Activated CD4-positive, alpha-beta T cell treated with anti-CD3 and anti-CD28 coated beads for 1 hour (primary cell): ENCODE measurements around the gene CGNL1.

Experiments
- DNase-seq: peaks from one replicate; pipeline ENCODE4 v3.0.0-alpha.2; 2020

Gene CGNL1

DNA sequence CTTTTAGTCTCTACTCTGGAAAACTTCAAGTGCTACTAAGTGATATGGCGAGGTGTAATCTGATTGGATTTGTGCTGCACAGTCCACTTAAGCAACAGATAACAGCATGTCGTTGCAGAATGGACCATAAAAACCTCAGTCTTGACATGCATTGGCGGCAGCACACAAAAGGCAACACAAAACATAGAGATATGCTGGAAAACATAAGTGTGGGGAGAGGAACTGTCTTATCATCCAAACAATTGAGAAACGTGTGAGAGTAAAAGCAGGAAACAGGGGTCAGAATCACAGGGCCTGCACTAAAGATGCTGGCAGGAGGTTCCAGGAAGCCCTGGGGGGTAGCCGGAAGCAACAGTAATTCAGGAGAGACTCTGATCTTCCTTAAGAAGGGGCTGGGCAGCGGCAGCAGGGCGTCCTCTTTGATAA, 82.1 kb downstream of the CGNL1 start:
- no peak for DNase-seq

DNA sequence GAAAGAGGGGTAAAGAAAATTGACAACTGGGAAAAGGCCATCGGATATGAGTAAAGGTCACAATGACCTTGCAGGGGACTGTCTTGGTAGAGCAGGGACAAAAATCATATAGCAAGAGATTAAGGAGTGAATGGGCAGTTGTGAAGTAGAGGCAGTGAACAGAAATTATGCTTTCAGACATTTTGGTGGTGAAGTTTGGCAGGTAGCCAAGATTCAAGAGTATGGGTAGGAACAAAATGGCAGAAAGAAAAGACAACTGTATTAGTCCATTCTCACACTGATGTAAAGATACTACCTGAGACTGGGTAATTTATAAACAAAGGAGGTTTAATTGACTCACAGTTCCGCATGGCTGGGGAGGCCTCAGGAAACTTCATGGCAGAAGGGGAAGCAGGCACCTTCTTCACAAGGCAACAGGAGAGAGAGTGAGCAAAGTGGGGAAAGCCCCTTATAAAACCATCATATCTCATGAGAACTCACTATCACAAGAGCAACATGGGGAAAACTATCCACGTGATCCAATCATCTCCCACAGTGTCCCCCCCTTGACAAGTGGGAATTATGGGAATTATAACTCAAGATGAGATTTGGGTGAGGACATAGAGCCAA, 84.0 kb downstream of the CGNL1 start:
- DNase-seq, result no peak

DNA sequence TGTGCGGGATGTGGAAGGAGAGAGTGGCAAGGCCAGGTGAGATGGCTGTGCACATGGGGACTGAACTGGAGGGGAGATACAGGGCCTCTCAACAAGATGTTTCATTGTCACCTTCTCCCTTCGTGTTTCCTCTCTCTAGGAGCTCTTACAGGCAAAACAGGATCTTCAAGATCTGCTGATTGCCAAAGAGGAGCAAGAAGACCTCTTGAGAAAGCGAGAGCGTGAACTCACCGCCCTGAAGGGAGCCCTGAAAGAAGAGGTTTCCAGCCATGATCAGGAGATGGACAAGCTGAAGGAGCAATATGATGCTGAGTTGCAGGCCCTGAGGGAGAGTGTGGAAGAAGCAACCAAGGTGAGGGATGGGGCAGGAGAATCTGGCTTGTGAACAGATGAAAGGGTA, 85.2 kb downstream of the CGNL1 start:
- no peak for DNase-seq

DNA sequence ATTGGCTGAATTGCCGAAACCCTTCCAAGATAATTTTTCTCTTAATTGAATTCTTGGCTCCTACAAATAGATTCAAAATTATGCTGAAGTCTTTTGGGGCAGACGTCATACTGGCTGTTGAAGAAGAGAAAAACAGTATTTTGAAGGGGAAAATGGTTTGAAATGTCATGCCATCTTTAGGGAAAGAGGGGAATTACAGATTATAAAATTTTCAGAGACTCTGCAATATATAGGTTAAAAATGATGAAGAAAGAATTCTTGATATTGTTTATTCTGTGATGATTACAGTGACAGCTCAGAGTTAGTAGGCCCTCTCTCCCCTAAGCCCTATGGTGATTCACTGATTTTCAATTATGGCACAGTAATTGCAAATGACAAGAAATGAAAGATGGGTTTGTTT, 86.1 kb downstream of the CGNL1 start:
- DNase-seq, result no peak

DNA sequence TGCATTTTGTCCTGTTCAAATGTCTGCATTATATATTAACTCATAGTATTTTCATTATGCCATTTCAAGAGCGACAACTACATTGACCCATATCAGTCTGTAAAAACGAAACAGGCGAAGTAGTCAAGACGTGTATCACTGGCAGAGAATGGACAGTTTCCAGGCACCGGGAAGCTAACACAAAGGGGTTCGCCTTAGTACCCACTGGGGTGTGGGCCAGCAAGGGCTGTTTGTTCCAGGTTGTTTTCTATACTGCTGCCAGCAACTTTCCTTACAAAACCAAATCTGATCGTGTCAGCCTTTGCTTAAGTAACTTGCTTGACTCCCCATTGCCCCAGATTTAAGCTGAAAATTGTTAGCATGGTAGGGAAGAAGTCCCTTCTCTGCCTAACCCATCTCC, 87.1 kb downstream of the CGNL1 start:
- DNase-seq, result no peak

DNA sequence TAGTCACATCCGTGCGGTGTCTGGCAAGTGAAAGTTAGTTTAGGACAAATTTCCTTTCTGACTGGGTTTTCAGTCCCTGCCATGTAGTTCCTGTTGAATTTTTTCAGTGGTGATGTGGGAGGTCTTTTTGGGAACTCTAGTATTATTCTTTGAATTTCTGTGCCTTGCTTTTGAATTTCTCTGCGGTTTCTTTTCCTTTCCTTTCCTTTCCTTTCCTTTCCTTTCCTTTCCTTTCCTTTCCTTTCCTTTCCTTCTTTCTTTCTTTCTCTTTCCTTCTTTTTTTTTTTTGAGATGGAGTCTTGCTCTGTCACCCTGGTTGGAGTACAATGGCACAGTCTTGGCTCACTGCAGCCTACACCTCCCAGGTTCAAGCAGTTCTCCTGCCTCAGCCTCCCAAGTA, 88.2 kb downstream of the CGNL1 start:
- no peak for DNase-seq

DNA sequence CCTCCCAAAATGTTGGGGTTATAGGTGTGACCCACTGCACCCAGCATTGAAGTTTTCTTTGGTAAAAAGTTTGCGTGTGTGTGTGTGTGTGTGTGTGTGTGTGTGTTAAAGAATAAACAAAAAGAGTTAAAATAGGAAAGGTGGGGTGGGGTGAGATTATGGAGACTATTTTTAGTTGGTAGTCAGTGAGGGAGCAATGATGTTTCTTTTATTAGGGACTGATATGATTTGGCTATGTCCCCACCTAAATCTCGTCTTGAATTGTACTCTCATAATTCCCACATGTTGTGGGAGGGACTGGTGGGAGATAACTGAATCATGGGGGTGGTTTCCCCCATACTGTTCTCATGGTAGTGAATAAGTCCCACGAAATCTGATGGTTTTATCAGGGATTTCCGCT, 92.2 kb downstream of the CGNL1 start:
- DNase-seq, result no peak

DNA sequence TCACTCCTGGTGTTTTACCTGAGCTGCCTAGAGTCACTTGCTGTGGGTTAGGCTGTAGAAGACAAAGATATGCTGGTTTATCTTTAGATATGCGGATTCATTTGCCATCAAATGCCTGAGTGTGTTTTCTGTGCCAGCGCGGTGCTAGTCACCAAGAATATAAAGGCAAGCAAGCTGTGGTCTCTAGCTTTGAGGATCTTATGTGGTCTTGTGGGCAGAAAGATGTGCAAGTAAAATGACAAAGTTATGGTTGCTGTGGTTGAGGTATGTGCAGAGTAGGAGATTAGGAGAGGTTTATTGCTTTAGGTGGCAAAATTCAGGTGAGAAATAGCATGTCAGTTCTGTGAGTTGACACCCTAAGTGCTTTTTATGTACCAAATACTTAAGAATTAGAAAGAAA, 94.2 kb downstream of the CGNL1 start:
- no peak for DNase-seq

DNA sequence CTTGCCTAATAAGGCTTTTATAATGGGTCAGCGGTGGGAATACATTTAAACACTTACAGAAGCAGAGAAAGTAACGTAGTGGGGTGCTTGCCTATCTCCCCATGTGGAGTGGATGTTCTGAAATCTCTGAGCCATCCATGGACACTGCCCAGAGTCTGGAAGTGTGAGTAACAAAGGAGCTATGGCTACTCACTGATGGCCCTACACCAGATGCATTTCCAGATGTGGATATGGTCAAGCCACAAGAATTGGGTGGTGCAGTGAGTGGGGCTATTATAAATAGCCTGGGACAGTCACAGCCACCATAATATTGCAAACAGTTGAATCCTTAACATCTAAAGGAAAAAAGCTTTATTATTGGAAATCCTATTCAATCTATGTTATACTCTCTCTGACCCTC, 96.6 kb downstream of the CGNL1 start:
- DNase-seq, result no peak

DNA sequence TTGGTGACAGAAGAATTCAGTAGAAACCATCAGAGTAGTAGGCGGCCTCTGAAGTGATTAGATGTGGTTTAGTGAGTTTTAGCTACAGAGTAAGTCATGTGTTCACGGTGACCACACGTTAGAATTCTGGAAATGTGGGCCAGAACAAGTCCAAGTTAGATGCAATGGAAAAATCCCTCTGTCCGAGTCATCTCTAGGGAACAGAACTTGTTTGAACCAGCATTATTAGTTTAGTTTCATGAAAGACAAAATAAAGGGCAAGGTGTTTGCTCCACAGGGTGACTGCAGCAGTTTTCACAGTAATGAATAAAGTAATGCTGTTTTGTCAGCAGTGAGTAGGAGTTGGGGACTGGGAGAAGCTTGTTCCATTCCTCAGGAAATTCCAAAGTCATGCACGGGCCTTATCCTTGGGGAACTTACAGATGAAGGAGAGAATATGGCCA, 100.2 kb downstream of the CGNL1 start:
- DNase-seq, result no peak

DNA sequence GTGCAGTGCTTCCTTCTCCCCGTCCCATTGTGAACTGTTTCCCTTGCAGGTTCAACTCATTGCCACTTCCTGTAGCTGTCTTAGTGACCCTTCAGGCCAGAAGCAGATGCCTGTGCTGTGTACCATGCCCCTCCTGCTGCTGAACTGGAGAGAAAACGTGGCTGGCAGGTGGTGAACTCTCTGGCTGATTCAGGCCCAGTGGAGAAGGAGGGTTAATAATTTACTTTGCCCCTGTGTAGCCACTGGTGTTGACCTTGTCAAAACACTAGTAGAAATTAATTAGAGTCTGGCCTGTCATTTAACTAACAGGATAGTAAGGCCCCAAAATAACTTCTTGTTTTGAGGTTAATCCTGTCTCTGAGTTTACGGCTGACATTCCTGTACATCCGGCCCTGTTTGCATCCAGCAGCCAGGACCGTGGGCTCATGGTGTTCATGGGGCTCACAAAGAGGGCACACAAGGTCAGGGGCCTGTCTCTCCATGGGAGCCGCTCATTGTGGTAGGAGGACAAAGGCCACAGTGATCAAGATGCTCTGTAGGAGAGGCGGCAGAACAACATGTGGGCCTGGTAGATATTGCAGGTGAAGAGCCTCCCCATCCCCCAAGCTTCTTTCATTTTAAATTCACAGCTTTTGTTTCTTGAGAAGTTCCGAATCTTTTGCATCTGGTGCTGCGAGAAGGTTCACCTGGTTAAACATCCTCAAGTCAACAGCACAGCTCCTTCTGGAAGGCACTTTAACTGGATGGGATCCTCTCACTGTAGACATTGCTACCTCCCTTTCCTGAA, 101.6 kb downstream of the CGNL1 start:
- no peak for DNase-seq

DNA sequence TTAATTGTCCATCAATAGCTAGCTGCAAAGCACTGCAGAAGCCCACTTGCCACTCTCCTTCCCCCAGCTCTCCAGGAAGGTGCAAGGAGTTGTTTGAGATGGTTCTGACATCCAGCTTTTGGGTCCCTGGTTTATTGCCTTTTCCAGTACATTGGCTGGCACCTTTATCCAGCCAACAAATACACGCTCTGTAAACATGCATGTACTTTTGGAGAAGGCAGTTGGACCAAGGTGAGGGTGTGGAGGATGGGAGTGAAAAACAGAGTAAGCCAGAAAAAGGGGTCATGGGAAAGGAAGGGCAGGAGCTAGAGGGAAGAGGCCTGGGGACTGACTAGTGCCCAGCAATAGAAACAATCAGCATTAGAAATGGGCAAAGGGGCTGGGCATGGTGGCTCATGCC, 102.7 kb downstream of the CGNL1 start:
- DNase-seq, result no peak

DNA sequence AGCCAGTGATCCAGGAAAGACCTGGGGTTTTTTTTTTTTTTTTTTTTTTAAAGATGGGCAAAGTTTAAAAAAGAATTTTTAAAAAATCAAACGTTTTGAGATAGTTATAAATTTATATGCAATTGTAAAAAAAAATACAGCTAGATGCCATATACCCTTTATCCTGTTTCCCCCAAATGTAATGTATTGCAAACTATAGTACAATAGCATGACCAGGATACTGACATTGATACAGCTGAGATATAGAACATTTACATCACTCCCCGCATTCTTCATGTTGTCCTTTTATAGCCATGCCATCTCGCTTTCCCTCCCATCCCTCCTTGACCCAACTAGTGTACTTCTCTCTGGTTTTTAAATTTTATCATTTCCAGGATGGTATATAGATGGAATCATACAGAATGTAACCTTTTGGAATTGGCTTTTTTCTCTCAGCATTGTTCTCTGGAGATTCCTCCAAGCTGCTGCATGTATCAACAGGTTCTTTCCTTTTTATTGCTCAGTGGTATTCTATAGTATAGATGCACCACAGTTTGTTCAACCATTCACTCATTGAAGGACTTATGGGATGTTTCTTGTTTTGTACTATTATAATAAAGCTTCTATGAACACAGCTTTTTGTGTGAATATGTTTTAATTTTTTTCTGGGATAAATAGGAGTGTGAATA, 104.9 kb downstream of the CGNL1 start:
- DNase-seq, result no peak

DNA sequence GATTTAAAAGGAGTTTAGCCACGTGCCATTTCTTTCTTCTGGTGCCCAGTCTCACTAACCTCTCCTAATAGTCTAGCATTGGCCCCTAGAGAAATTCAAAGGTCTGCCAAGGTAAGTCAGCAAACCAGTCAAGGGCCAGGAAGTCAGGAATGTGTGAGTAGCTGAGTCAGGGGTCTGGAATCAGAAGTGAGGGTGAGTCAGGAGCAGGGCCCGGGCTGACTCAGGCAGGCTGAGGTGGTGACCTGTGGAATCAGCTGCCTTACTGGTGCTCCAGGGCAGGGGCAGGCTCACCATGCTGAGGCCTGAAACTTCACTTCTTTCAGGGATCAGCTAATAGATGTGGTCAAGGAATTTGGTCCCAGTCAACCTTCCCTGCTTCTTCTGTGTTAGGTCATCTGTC, 109.6 kb downstream of the CGNL1 start:
- no peak for DNase-seq

DNA sequence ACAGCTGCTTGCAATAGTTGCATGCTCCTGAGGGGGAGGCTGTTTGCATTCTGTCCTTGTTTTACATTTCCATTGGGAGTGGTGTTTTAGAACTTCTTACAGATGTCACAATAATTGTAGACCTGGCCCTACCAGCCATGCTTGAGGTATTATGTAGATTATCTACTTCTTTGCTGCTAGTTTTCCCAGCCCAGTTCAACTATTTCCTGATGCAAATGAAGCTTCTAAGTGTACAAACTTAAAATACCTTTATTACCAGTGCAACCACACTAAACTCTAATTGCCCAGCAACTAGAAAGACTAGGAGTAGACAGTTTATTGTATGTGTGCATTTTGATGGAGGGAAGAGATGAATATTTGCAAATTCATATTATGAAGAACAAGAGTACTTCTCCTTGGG, 110.5 kb downstream of the CGNL1 start:
- no peak for DNase-seq

DNA sequence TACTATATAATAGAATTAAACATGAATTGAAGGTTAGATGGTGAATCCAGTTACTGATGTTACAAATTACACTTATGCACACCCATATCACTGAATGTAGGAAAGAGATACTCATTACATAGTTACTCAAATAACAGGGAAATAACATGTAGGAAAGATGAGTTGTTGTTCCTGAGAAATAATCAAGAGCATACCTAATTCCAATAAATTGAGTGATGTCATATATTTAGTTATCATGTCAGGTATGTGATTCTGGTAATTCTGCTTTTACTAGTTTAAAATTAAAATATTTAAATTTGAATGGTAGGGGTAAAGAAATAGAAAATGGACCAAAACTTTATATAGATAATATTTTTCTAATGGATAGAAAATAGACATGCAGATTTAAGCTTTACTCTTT, 112.8 kb downstream of the CGNL1 start:
- no peak for DNase-seq

DNA sequence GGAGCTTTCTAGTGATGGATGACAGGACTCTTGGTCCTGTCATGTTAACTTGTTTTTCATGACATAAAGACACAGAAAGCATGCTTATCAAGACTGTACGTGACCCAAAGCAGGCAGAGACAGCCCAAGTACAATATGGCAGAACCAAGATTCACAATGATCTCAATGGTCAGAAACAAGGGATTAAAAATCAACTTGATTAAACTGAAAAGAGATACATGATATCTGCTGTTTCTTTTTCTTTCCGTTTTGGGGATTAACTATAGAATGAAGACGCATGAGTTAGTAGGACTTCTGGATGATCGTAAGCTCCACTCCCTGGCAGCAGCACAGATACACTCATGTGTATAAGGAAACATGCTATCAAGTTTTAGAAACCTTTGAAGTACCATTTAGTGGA, 117.0 kb downstream of the CGNL1 start:
- DNase-seq, result no peak

DNA sequence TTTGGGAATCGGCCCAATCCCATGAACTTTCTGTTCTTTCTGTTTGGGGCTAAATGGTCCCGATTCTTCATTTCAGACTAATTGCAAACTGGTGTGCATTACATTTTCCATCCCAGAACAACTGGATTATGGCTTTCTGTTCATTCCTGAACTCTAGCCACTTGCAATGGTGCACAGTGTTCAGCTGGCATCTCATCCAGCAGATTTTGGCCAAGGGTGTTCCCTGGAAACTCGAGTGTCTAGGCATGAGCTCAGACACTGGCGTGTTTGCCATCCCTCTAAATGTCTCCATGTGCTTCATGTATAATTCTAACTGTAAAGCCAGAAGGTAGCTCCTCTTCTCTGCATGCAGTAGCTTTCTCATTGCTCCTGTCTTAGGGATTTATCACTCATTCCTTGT, 118.3 kb downstream of the CGNL1 start:
- DNase-seq, result no peak

DNA sequence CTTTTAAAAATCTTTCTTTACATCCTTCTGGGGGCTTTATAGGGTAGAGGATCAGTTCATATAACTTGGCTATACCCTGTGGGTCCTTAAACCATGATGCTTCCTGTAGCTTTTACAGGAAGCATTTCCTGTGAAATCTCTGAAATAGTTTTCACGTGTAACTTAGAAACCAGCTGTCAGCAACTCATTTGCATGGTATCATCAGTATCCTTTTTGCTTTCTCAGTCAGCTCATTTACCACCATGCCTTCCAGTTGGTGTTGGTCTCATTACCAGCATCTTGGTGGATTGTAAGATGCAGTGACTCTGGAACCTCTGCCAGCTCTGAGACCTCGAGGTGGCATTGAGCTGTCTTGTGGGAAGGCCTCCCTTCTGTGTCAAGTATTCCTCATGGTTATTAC, 118.7 kb downstream of the CGNL1 start:
- no peak for DNase-seq

DNA sequence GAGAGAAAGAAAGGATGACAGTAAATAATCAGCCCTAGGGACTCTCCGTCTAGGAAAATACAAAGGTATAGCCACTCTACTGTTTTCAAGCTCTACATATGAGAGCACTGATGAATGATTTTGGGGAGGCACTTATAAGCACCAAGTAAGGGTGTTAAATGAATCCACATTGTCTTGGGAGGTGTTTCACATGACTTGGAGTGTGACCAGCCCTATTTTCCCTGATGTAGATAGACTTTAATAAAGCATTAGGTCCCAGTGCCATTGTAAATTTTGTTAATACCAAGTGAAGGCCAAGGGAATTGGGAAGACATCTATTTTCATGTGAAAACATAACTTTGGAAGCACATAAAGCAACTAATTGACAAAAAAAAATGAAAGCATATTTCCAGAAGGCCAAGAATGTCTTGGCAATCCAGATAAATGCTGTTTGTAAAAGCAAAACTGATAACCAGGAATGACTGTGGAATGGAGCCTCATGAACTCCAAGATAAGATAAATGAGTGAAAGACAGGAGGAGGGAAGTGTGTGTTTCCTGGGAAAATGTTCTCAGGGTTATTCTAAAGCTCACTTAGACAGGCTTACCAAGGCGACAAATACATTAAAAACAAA, 119.4 kb downstream of the CGNL1 start:
- no peak for DNase-seq

DNA sequence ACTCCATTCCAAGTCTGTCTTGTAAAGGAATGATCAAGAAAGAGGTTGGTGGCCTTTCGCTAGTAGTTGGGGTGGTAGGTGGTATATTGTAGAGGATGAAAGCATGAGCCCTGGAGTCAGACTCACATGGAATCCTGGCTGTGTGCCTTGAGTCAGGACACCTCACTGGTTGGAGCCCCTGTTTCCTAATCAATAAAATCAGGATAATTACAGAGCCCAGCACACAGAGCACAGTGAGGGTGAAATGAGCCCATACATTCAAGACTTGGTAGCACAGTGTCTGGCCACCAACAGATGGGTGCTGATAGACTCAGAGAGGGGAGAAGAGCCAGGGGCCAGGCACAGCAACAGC, 120.3 kb downstream of the CGNL1 start:
- no peak for DNase-seq

DNA sequence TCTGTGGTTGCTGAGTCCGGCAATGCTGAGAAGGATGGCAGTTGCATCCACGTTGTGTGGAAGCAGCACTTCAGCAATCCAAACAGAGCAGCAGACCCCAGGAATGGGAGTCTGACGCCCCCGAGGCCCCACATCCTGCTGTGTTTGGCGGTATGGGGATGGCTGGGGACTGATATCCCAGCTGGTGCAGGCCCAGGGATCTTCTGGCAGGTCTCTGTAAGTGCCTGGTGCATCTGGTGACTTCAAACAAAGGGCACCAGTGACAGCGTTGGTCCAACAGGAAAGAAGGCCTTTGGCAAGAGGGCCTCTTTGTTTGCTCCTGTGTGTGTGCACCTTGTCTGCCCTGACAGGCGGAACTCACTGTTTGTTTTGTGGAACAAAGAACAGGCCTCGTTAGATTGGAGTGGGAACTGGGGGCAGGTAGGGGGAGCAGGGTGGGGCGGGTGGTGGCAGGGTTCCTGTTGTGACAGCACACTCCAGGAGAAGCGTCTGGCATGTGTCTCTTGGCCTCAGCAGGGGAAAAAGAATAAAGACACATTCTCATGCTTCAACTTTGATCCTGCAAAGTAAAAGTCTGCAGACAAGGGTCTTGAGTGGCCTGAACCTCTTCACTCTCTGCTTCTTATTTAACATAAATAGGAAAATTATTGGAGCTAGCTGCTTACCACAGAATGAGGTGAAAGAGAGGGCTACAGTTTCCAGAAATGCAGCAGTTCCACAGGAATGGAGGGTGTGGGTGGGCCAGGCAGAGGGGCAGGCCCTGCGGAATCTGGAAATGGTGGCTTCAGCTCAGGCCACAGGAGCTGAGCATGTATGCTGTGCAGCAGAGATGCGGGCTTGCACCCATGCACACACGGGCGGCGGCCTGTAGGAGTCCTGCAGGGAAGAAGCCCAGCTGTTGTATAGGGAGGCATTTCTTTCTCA, 120.9 kb downstream of the CGNL1 start:
- no peak for DNase-seq

DNA sequence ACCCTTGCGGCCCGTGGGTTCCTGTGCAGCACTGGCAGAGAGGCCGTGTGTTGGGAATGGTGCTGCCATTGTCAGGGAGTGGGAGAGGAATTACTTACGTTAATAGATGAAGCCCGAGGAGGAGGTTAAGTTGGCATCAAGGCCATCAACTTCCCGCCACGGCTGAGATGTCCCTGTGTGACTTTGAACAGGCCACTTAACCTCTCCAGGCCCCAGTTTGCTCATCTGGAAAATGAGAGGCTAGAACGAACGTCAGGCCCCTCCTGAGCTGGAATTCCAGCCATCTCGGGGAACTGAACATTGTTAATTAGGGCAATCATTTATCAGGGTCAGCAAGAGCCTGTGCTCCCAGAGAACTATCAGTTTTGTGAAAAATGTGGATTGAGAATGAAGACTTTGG, 124.0 kb downstream of the CGNL1 start:
- no peak for DNase-seq
